COLO829 (cell line): ENCODE results near the gene SCYGR3.
"Not testable (repeated sequence)": the region's sequence is repeated elsewhere in the genome, so short reads cannot be mapped to it uniquely, and the experiment has no call there.

ENCODE experiments used
- DNase-seq: peaks from one replicate; pipeline ENCODE4 v3.0.0; 2012; ENCODE audit warnings: low spot score

The SCYGR3 gene

GRCh38 chr2:227613272-227613660 lies 1.4 kb downstream of the SCYGR3 start:
- DNase-seq, result no peak

- no peak for DNase-seq
Measured at GRCh38 chr2:227612546-227613271, 1.9 kb downstream of the SCYGR3 start.

GRCh38 chr2:227610123-227610522 lies 4.5 kb downstream of the SCYGR3 start:
- no peak for DNase-seq

GRCh38 chr2:227608561-227609338 lies 5.9 kb downstream of the SCYGR3 start:
- no peak for DNase-seq

GRCh38 chr2:227607941-227608340 lies 6.7 kb downstream of the SCYGR3 start:
- DNase-seq, result no peak

GRCh38 chr2:227606476-227606875 lies 8.2 kb downstream of the SCYGR3 start:
- no peak for DNase-seq

GRCh38 chr2:227602358-227602757 lies 12.3 kb downstream of the SCYGR3 start:
- no peak for DNase-seq

- DNase-seq, result not testable (repeated sequence)
Measured at GRCh38 chr2:227598835-227599503, 15.7 kb downstream of the SCYGR3 start, which contains the start of gene SCYGR2. SCYGR2 (plus strand) TSS chr2:227598893; CDS start chr2:227598893, 0 bp downstream.

- no peak for DNase-seq
Measured at GRCh38 chr2:227597998-227598397, 16.6 kb downstream of the SCYGR3 start.

GRCh38 chr2:227597036-227597435 lies 17.6 kb downstream of the SCYGR3 start:
- no peak for DNase-seq

GRCh38 chr2:227595797-227596196 lies 18.8 kb downstream of the SCYGR3 start:
- DNase-seq, result no peak

GRCh38 chr2:227592694-227593387 lies 21.8 kb downstream of the SCYGR3 start:
- DNase-seq, result no peak

- no peak for DNase-seq
Measured at GRCh38 chr2:227582369-227582768, 32.3 kb downstream of the SCYGR3 start.

GRCh38 chr2:227579791-227580190 lies 34.8 kb downstream of the SCYGR3 start:
- DNase-seq, result no peak

- DNase-seq, result no peak
Measured at GRCh38 chr2:227578642-227579041, 36.0 kb downstream of the SCYGR3 start.

GRCh38 chr2:227577555-227577954 lies 37.1 kb downstream of the SCYGR3 start:
- DNase-seq, result no peak

GRCh38 chr2:227576812-227577211 lies 37.8 kb downstream of the SCYGR3 start:
- DNase-seq, result no peak

GRCh38 chr2:227576110-227576509 lies 38.5 kb downstream of the SCYGR3 start:
- DNase-seq, result no peak

GRCh38 chr2:227570615-227571014 lies 44.0 kb downstream of the SCYGR3 start:
- DNase-seq, result no peak

GRCh38 chr2:227568852-227569169 lies 45.8 kb downstream of the SCYGR3 start:
- no peak for DNase-seq

- no peak for DNase-seq
Measured at GRCh38 chr2:227566012-227566411, 48.6 kb downstream of the SCYGR3 start.

GRCh38 chr2:227565080-227565479 lies 49.6 kb downstream of the SCYGR3 start:
- DNase-seq, result no peak
